Measurements from ENCODE around the gene SYS1.

- TF ChIP-seq CTCF (IDR thresholded peaks at IDR 0.05) (no peak), POLR2A (IDR thresholded peaks at IDR 0.05) (no peak)
These were observed 16.7 kb upstream of the SYS1 start for GRCh38 chr20:45346291-45346718.

Measured in heart left ventricle (tissue), 13 donors.